H1 (cell line): ENCODE results near the gene CMSS1. TPM values are rescaled to one million over a fixed set of nuclear protein-coding genes. Genes with fewer than 3 reads are reported as not detected.

Experiments
- CTCF ChIA-PET: fragments of 300-600 bp; sonication (Branson Sonifier 250); formaldehyde crosslinking; loops from one replicate; lab custom pipeline; 2021; ENCODE audit not compliant: partially characterized antibody; lab: Charles Lee
- POLR2A ChIA-PET: fragments of 300-600 bp; sonication (Branson Sonifier 250); formaldehyde crosslinking; loops from one replicate; lab custom pipeline; 2021; ENCODE audit warnings: inconsistent platforms; ENCODE audit not compliant: partially characterized antibody; lab: Charles Lee
- DNase-seq, 2 experiments: peaks; one replicate each; pipeline versions ENCODE4 v3.0.0 to v3.0.0-alpha.2; 2010 to 2022; ENCODE audit warnings: low spot score in 2 of 2, low read depth in 1 of 2, mixed read lengths in 1 of 2
- FAIRE-seq: peaks from 2 replicates; lab custom pipeline; 2011; peaks lifted over from hg19 to GRCh38; lab: Jason Lieb, UNC
- H2AFZ ChIP-seq: 2 replicates; pipeline ENCODE4 v1.8.1; 2012; ENCODE audit warnings: low read length, inconsistent platforms
- H2AK5ac ChIP-seq: 2 replicates; pipeline ENCODE4 v1.6.1; 2013; ENCODE audit warnings: low read depth, low read length
- H2BK120ac ChIP-seq: replicated peaks from 2 replicates; pipeline ENCODE3; 2013; ENCODE audit warnings: low read depth, low read length, inconsistent platforms
- H2BK12ac ChIP-seq: 2 replicates; pipeline ENCODE4 v1.6.1; 2013; ENCODE audit warnings: low read depth, low read length
- H2BK15ac ChIP-seq: 2 replicates; pipeline ENCODE4 v1.6.1; 2013; ENCODE audit warnings: low read length
- H2BK20ac ChIP-seq: 2 replicates; pipeline ENCODE4 v1.6.1; 2013; ENCODE audit warnings: low read length
- H2BK5ac ChIP-seq: 2 replicates; pipeline ENCODE4 v1.6.1; 2013; ENCODE audit warnings: low read depth, low read length
- H3K14ac ChIP-seq: 2 replicates; pipeline ENCODE4 v1.6.1; 2013; ENCODE audit warnings: inconsistent platforms; ENCODE audit not compliant: insufficient read length
- H3K18ac ChIP-seq: 2 replicates; pipeline ENCODE4 v1.6.1; 2013; ENCODE audit warnings: low read length; ENCODE audit errors: extremely low read depth
- H3K23ac ChIP-seq: 2 replicates; pipeline ENCODE4 v1.6.1; 2013; ENCODE audit warnings: inconsistent platforms; ENCODE audit not compliant: insufficient read length
- H3K23me2 ChIP-seq: 2 replicates; pipeline ENCODE4 v1.6.1; 2013; ENCODE audit warnings: low read depth, low read length
- H3K27ac ChIP-seq: 2 replicates; pipeline ENCODE4 v1.6.1; 2011; ENCODE audit warnings: low read depth, low read length, inconsistent platforms
- H3K27me3 ChIP-seq, 4 experiments: replicated peaks in 1 of 4; 1 replicate in 1 of 4; 2 replicates in 3 of 4; pipeline versions ENCODE4 v1.6.1 to v1.8.1; 2011 to 2013; ENCODE audit warnings: low read length in 3 of 4, mild to moderate bottlenecking in 3 of 4, inconsistent platforms in 2 of 4, mixed read lengths in 2 of 4, moderate library complexity in 1 of 4; ENCODE audit not compliant: control insufficient read depth in 3 of 4, insufficient read depth in 3 of 4; ENCODE audit errors: extremely low read depth in 1 of 4
- H3K36me3 ChIP-seq, 4 experiments: 2 replicates each; pipeline versions ENCODE4 v1.6.1 to v1.8.1; 2011 to 2013; ENCODE audit warnings: mild to moderate bottlenecking in 4 of 4, low read length in 3 of 4, moderate library complexity in 2 of 4, control low read depth in 1 of 4, inconsistent platforms in 1 of 4; ENCODE audit not compliant: insufficient read depth in 4 of 4, control insufficient read depth in 2 of 4
- H3K4ac ChIP-seq: replicated peaks from 2 replicates; pipeline ENCODE3; 2013; ENCODE audit warnings: low read length, low read depth, mixed read lengths, inconsistent platforms; ENCODE audit not compliant: insufficient read length
- H3K4me1 ChIP-seq, 4 experiments: replicated peaks in 1 of 4; 1 replicate in 1 of 4; 2 replicates in 3 of 4; pipeline versions ENCODE4 v1.6.1 to v1.8.1; 2011 to 2013; ENCODE audit warnings: low read length in 3 of 4, inconsistent platforms in 2 of 4, mixed read lengths in 1 of 4; ENCODE audit not compliant: insufficient read depth in 4 of 4, control insufficient read depth in 3 of 4
- H3K4me2 ChIP-seq, 2 experiments: 2 replicates each; pipeline versions ENCODE4 v1.6.1 to v1.8.1; 2011 to 2013; ENCODE audit warnings: low read depth in 2 of 2, low read length in 2 of 2, control low read depth in 1 of 2, inconsistent platforms in 1 of 2, mild to moderate bottlenecking in 1 of 2; ENCODE audit not compliant: insufficient read depth in 1 of 2
- H3K4me3 ChIP-seq, 4 experiments: fragments of 200-600, 300-600 bp in 1 of 4; sonication (generic), shearing (Covaris generic), sonication (Bioruptor Twin) in 1 of 4; 2 replicates each; pipeline versions ENCODE4 v1.5.1 to v1.8.1; 2011 to 2016; ENCODE audit warnings: low read length in 4 of 4, low read depth in 3 of 4, control low read depth in 2 of 4, inconsistent platforms in 2 of 4, mild to moderate bottlenecking in 2 of 4, mixed read lengths in 1 of 4, moderate library complexity in 1 of 4; ENCODE audit not compliant: insufficient read depth in 2 of 4; ENCODE audit errors: extremely low read depth in 1 of 4
- H3K56ac ChIP-seq: replicated peaks from 2 replicates; pipeline ENCODE3; 2013; ENCODE audit warnings: low read depth, mild to moderate bottlenecking, mixed read lengths, low read length, inconsistent platforms; ENCODE audit not compliant: insufficient read length
- H3K79me1 ChIP-seq: 2 replicates; pipeline ENCODE4 v1.6.1; 2013; ENCODE audit warnings: low read depth, low read length, control low read depth
- H3K79me2 ChIP-seq, 2 experiments: 2 replicates each; pipeline versions ENCODE4 v1.6.1 to v1.8.1; 2012 to 2013; ENCODE audit warnings: low read length in 2 of 2, mild to moderate bottlenecking in 2 of 2, inconsistent platforms in 1 of 2; ENCODE audit not compliant: insufficient read depth in 2 of 2, control insufficient read depth in 1 of 2
- H3K9ac ChIP-seq, 4 experiments: replicated peaks in 1 of 4; 1 replicate in 1 of 4; 2 replicates in 3 of 4; pipeline versions ENCODE4 v1.6.1 to v1.8.1; 2011 to 2013; ENCODE audit warnings: low read depth in 3 of 4, low read length in 3 of 4, control low read depth in 2 of 4, mild to moderate bottlenecking in 2 of 4, moderate library complexity in 2 of 4, inconsistent platforms in 1 of 4; ENCODE audit errors: extremely low read depth in 1 of 4
- H3K9me3 ChIP-seq, 2 experiments: 2 replicates each; pipeline versions ENCODE4 v1.6.1 to v1.8.1; 2012 to 2013; ENCODE audit warnings: mild to moderate bottlenecking in 2 of 2, moderate library complexity in 2 of 2, control low read depth in 1 of 2, inconsistent platforms in 1 of 2, low read depth in 1 of 2, low read length in 1 of 2, mixed read lengths in 1 of 2; ENCODE audit not compliant: insufficient read depth in 2 of 2
- H4K20me1 ChIP-seq, 2 experiments: replicated peaks in 1 of 2; 2 replicates each; pipeline versions ENCODE3 to v1.8.1; 2011 to 2013; ENCODE audit warnings: inconsistent platforms in 2 of 2, low read length in 2 of 2, mild to moderate bottlenecking in 1 of 2; ENCODE audit not compliant: insufficient read depth in 2 of 2, control insufficient read depth in 1 of 2
- H4K5ac ChIP-seq: 2 replicates; pipeline ENCODE4 v1.6.1; 2013; ENCODE audit warnings: low read length, low read depth, mixed read lengths, inconsistent platforms; ENCODE audit not compliant: insufficient read length
- H4K8ac ChIP-seq: 2 replicates; pipeline ENCODE4 v1.8.0; 2013; ENCODE audit warnings: mild to moderate bottlenecking, moderate library complexity, low read length, inconsistent platforms; ENCODE audit not compliant: insufficient read depth; ENCODE audit errors: extremely low read depth
- H4K91ac ChIP-seq: replicated peaks from 2 replicates; pipeline ENCODE3; 2013; ENCODE audit warnings: low read length, mixed read lengths, inconsistent platforms; ENCODE audit not compliant: insufficient read length
- BRCA1 ChIP-seq: IDR thresholded peaks from 2 replicates; pipeline ENCODE4 v1.6.1; 2012; ENCODE audit warnings: low read depth, low read length, improper control_type of control experiment
- CBX5 ChIP-seq: fragments of 300-800, 300-1000 bp; sonication (generic); IDR thresholded peaks from 2 replicates; pipeline ENCODE4 v1.7.1; 2016; ENCODE audit warnings: antibody characterized with exemption, low read length, low read depth
- CHD1 ChIP-seq: IDR thresholded peaks from 2 replicates; pipeline ENCODE4 v1.6.1; 2012; ENCODE audit warnings: low read depth, low read length, improper control_type of control experiment
- EP300 ChIP-seq, 2 experiments: IDR thresholded peaks; 1 replicate in 1 of 2; 2 replicates in 1 of 2; pipeline ENCODE4 v1.6.1; 2011 to 2012; ENCODE audit warnings: low read depth in 2 of 2, low read length in 2 of 2, mild to moderate bottlenecking in 2 of 2, borderline replicate concordance in 1 of 2, inconsistent platforms in 1 of 2, moderate library complexity in 1 of 2
- GTF2F1 ChIP-seq: IDR thresholded peaks from 2 replicates; pipeline ENCODE4 v1.6.1; 2012; ENCODE audit warnings: low read depth, low read length, improper control_type of control experiment, borderline replicate concordance
- KDM5A ChIP-seq: fragments of 200-600 bp; IDR thresholded peaks from 2 replicates; pipeline ENCODE4 v1.7.1; 2012; ENCODE audit warnings: mild to moderate bottlenecking, low read length, inconsistent platforms, mixed read lengths
- NANOG ChIP-seq: IDR thresholded peaks from 2 replicates; pipeline ENCODE4 v1.6.1; 2011; ENCODE audit warnings: low read length, low read depth, mild to moderate bottlenecking, inconsistent platforms; ENCODE audit not compliant: insufficient read depth, poor library complexity, severe bottlenecking
- NRF1 ChIP-seq: IDR thresholded peaks from 2 replicates; pipeline ENCODE4 v1.6.1; 2011; ENCODE audit warnings: mild to moderate bottlenecking, low read depth, low read length, improper control_type of control experiment
- PHF8 ChIP-seq: fragments of 200-600 bp; sonication (generic); conservative IDR thresholded peaks from 2 replicates; pipeline ENCODE4 v1.7.1; 2012; ENCODE audit warnings: low read depth, mild to moderate bottlenecking, inconsistent platforms, low read length, moderate library complexity
- POLR2A ChIP-seq, 2 experiments: IDR thresholded peaks; 1 replicate in 1 of 2; 2 replicates in 1 of 2; pipeline ENCODE4 v1.6.1; 2011; ENCODE audit warnings: low read depth in 2 of 2, low read length in 2 of 2, mild to moderate bottlenecking in 2 of 2; ENCODE audit errors: control extremely low read depth in 1 of 2
- SP2 ChIP-seq: IDR thresholded peaks from 2 replicates; pipeline ENCODE4 v1.6.1; 2012; ENCODE audit warnings: mild to moderate bottlenecking, low read length, inconsistent platforms
- SP4 ChIP-seq: IDR thresholded peaks from 2 replicates; pipeline ENCODE4 v1.6.1; 2012; ENCODE audit warnings: low read length, inconsistent platforms
- TBP ChIP-seq: IDR thresholded peaks from 2 replicates; pipeline ENCODE4 v1.6.1; 2011; ENCODE audit warnings: low read depth, low read length, improper control_type of control experiment
- ZNF274 ChIP-seq: IDR thresholded peaks from 2 replicates; pipeline ENCODE4 v1.7.0; 2012; ENCODE audit warnings: low read length, borderline replicate concordance; ENCODE audit errors: extremely low read depth
- WGBS, 2 experiments: shearing (Covaris generic) in 1 of 2; methylation state at CpG; one replicate each; pipeline versions ENCODE4 v1.1.6 to v1.1.7; 2013 to 2015; ENCODE audit warnings: low lambda C conversion rate in 2 of 2, mixed read lengths in 2 of 2, inconsistent platforms in 1 of 2, low coverage in 1 of 2, missing lambda C conversion rate in 1 of 2; ENCODE audit not compliant: insufficient replicate concordance in 2 of 2, insufficient coverage in 1 of 2, insufficient read length in 1 of 2; ENCODE audit errors: extremely low coverage in 1 of 2, missing lambda C conversion rate in 1 of 2; 5-methylcytosine and 5-hydroxymethylcytosine counted together
- polyA plus RNA-seq, 7 experiments: library from polyadenylated mRNA; depleted of rRNA in 3 of 7; stranded (reverse) in 5 of 7; unstranded in 2 of 7; fragments of >200 nt in 5 of 7; fragments of 200-250 nt in 2 of 7; gene quantifications; 1 replicate in 5 of 7; 2 replicates in 1 of 7; 4 replicates in 1 of 7; pipeline versions ENCODE4 v1.2.1 to v1.2.3, GENCODE V29; 2011 to 2013; ENCODE audit warnings: missing spikeins in 2 of 7, mixed read lengths in 2 of 7
- total RNA-seq: library from RNA; stranded (reverse); fragmentation: NEBNext Ultra II Directional; extraction: Animal tissue kit (Norgen Biotek cat#: 25700); gene quantifications from 2 replicates; pipeline ENCODE4 v1.2.1, GENCODE V29; 2021

The CMSS1 gene
- total and polyA plus RNA-seq, 2 of the 8 experiments (the other 6 are each of a cell fraction or from before 2014, with no cell fraction given) = 15.2 to 75.1 TPM

GRCh38 chr3:100227511-100227921 is 409.9 kb downstream of the CMSS1 start:
- Histone ChIP-seq H3K14ac (no peak overlapping the region), H2BK12ac (no peak overlapping the region), H3K27me3 (no peaks in the 10 kb centered on the region), H3K23ac (no peak overlapping the region), H3K4me2 (no peak overlapping the region), H3K9ac (no peak overlapping the region), H4K20me1 (no peaks in the 10 kb centered on the region), H3K9me3 (no peaks in the 10 kb centered on the region; a peak in 1 of 4 replicates), H4K8ac (no peak overlapping the region), H3K23me2 (no peaks in the 10 kb centered on the region), H3K18ac (no peak overlapping the region), H2AFZ (no peak overlapping the region), H3K4me3 (no peak overlapping the region), H3K27ac (no peak overlapping the region), H2BK120ac (no peak overlapping the region), H3K56ac (no peak overlapping the region), H3K79me2 (no peaks in the 10 kb centered on the region), H3K4ac (no peak overlapping the region), H3K36me3 (no peaks in the 10 kb centered on the region), H4K5ac (no peak overlapping the region), H2BK20ac (no peak overlapping the region), H2AK5ac (no peak overlapping the region), H2BK15ac (no peak overlapping the region), H4K91ac (no peak overlapping the region), H3K79me1 (no peaks in the 10 kb centered on the region), H3K4me1 (no peaks in the 10 kb centered on the region), H2BK5ac (no peak overlapping the region)
- WGBS, 2 experiments = 92% methylated on average over 2 of the region's 2 CpGs; no CpG with 5 or more reads in 1 of the 2 experiments
- FAIRE-seq = no peak
- ChIA-PET CTCF (no interaction called here), POLR2A (no interaction called here)
- no peak for DNase-seq
- TF ChIP-seq NRF1 (no peak), GTF2F1 (no peak), TBP (no peak), SP4 (no peak), POLR2A (IDR thresholded peaks at IDR 0.05; ENCODE audit: control extremely low read depth in 1 of 2, low read depth in 2 of 2, low read length in 2 of 2) (no peak), BRCA1 (no peak), SP2 (no peak), EP300 (IDR thresholded peaks at IDR 0.05; ENCODE audit: borderline replicate concordance in 1 of 2, low read depth in 2 of 2, low read length in 2 of 2) (no peak), PHF8 (no peak), KDM5A (no peak), ZNF274 (no peak), CHD1 (no peak), CBX5 (no peak), NANOG (no peak)
